GM19099 (cell line): ENCODE results near the gene TUBGCP2.

ENCODE experiments used
- POLR2A ChIP-seq: IDR thresholded peaks from 3 replicates; pipeline ENCODE4 v1.6.1; 2011; ENCODE audit warnings: low read depth; ENCODE audit not compliant: insufficient read length; ENCODE audit errors: extremely low read depth

Gene TUBGCP2

GRCh38 chr10:133316732-133317131 is 8.1 kb upstream of the TUBGCP2 start:
- no peak for TF ChIP-seq POLR2A

- TF ChIP-seq POLR2A: no peak
These were observed 7.6 kb upstream of the TUBGCP2 start for GRCh38 chr10:133316266-133316665.

- TF ChIP-seq POLR2A: no peak
These were observed 7.2 kb upstream of the TUBGCP2 start for GRCh38 chr10:133315847-133316246.

- TF ChIP-seq POLR2A: no peak
These were observed 6.2 kb upstream of the TUBGCP2 start for GRCh38 chr10:133314911-133315310.

- TF ChIP-seq POLR2A: no peak
These were observed 4.5 kb upstream of the TUBGCP2 start for GRCh38 chr10:133313192-133313591.

- TF ChIP-seq POLR2A: no peak
These were observed 4.1 kb upstream of the TUBGCP2 start for GRCh38 chr10:133312769-133313145.

GRCh38 chr10:133312016-133312768 is 3.5 kb upstream of the TUBGCP2 start:
- TF ChIP-seq POLR2A: no peak

GRCh38 chr10:133311570-133311969 is 2.9 kb upstream of the TUBGCP2 start:
- TF ChIP-seq POLR2A: no peak

- no peak for TF ChIP-seq POLR2A
These were observed 2.1 kb upstream of the TUBGCP2 start for GRCh38 chr10:133310789-133311188.

- no peak for TF ChIP-seq POLR2A
These were observed 1.7 kb upstream of the TUBGCP2 start for GRCh38 chr10:133310399-133310755.

GRCh38 chr10:133309720-133310398 is 1.2 kb upstream of the TUBGCP2 start:
- TF ChIP-seq POLR2A: no peak

GRCh38 chr10:133309100-133309719 is 538 bp upstream of the TUBGCP2 start:
- no peak for TF ChIP-seq POLR2A

GRCh38 chr10:133307776-133308420 is 774 bp downstream of the TUBGCP2 start:
- TF ChIP-seq POLR2A: no peak

GRCh38 chr10:133306941-133307379 is 1.7 kb downstream of the TUBGCP2 start:
- TF ChIP-seq POLR2A: no peak

- no peak for TF ChIP-seq POLR2A
These were observed 2.6 kb downstream of the TUBGCP2 start for GRCh38 chr10:133306097-133306476.

- no peak for TF ChIP-seq POLR2A
These were observed 5.5 kb downstream of the TUBGCP2 start for GRCh38 chr10:133303206-133303605.

GRCh38 chr10:133302230-133302629 is 6.4 kb downstream of the TUBGCP2 start:
- TF ChIP-seq POLR2A: no peak
